Measurements from ENCODE around the gene PDE3A. TPM values are rescaled to one million over a fixed set of nuclear protein-coding genes. Genes with fewer than 3 reads are reported as not detected.

PDE3A gene
- total RNA-seq, 6 experiments from 2014 or later: 0.79 to 2.4 (median 1.3) TPM

DNA sequence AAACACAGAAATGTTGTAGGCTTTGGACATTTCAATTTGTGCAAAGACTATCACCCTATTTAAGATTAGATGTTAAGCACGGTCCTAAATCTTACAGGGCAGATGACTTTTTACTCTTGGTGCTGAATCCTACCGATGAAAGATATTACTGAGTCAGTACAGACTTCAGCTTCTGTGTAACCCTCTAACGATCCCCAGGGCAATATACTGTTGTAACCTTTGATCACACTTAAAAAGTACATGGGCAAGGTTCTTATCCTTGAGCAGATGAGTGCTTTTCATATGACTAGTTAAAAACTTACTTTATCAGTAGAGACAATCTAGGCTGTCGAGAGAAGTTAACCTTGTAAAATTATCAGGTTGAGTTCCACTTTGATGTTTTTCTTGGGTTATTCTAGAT lies 22.5 kb downstream of the PDE3A start:
- DNase-seq (no peak), ATAC-seq (no peak)
- Histone ChIP-seq H3K27me3 (no peaks in the 10 kb centered on the region), H3K27ac (no peak overlapping the region), H3K4me3 (no peak overlapping the region), H3K36me3 (no peaks in the 10 kb centered on the region), H3K9me3 (no peaks in the 10 kb centered on the region), H3K4me1 (no peaks in the 10 kb centered on the region)
- TF ChIP-seq POLR2A (IDR thresholded peaks at IDR 0.05) (no peak), CTCF (IDR thresholded peaks at IDR 0.05) (no peak)
- intact Hi-C loops (cut with DNase I): no loop called here
- 49% methylated on average over 4 of the region's 4 CpGs for WGBS (ENCODE audit: insufficient coverage, low coverage, low lambda C conversion rate, missing lambda C conversion rate)

DNA sequence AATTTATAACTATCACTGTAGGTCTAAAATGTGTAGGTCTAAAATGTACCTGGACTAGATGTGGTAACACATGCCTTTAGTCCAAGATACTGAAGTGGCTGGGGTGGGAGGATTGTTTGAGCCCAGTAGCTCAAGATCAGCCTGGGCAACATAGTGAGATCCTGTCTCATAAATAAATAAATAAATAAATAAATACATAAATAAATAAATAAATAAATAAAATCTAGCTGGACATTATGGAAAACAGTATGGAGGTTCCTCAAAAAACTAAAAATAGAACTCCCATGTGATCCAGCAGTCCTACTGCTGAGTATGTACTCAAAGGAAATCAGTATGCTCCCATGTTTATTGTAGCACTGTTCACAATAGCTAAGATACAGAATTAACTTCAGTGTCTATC lies 24.0 kb downstream of the PDE3A start:
- DNase-seq (no peak), ATAC-seq (no peak)
- Histone ChIP-seq H3K4me1 (no peaks in the 10 kb centered on the region), H3K4me3 (no peak overlapping the region), H3K36me3 (no peaks in the 10 kb centered on the region), H3K27ac (no peak overlapping the region), H3K27me3 (no peaks in the 10 kb centered on the region), H3K9me3 (no peaks in the 10 kb centered on the region)
- no peak for TF ChIP-seq POLR2A (IDR thresholded peaks at IDR 0.05)
- TF ChIP-seq CTCF (IDR thresholded peaks at IDR 0.05): no peak
- intact Hi-C loops (cut with DNase I): no loop called here

GRCh38 chr12:20393707-20394106 lies 25.4 kb downstream of the PDE3A start:
- WGBS (ENCODE audit: insufficient coverage, low coverage, low lambda C conversion rate, missing lambda C conversion rate): 56% methylated on average over 5 of the region's 5 CpGs
- H3K27me3 ChIP-seq: no peaks in the 10 kb centered on the region
- DNase-seq (no peak), ATAC-seq (no peak)
- H3K9me3 ChIP-seq: no peaks in the 10 kb centered on the region
- no peak for TF ChIP-seq POLR2A (IDR thresholded peaks at IDR 0.05)
- no peak for TF ChIP-seq CTCF (IDR thresholded peaks at IDR 0.05)
- H3K4me3 ChIP-seq: no peak overlapping the region
- H3K4me1 ChIP-seq: no peaks in the 10 kb centered on the region
- intact Hi-C loops (cut with DNase I): no loop called here
- H3K27ac ChIP-seq: no peak overlapping the region
- H3K36me3 ChIP-seq: no peaks in the 10 kb centered on the region

GRCh38 chr12:20395791-20396550 lies 27.6 kb downstream of the PDE3A start:
- DNase-seq (no peak), ATAC-seq (no peak)
- no peak overlapping the region for H3K4me3 ChIP-seq
- H3K27me3 ChIP-seq: no peaks in the 10 kb centered on the region
- intact Hi-C loops (cut with DNase I): no loop called here
- no peaks in the 10 kb centered on the region for H3K9me3 ChIP-seq
- H3K36me3 ChIP-seq: no peaks in the 10 kb centered on the region
- WGBS (ENCODE audit: insufficient coverage, low coverage, low lambda C conversion rate, missing lambda C conversion rate): 90% methylated on average over 6 of the region's 6 CpGs
- no peak overlapping the region for H3K27ac ChIP-seq
- no peaks in the 10 kb centered on the region for H3K4me1 ChIP-seq
- TF ChIP-seq POLR2A (IDR thresholded peaks at IDR 0.05) (no peak), CTCF (IDR thresholded peaks at IDR 0.05) (no peak)

DNA sequence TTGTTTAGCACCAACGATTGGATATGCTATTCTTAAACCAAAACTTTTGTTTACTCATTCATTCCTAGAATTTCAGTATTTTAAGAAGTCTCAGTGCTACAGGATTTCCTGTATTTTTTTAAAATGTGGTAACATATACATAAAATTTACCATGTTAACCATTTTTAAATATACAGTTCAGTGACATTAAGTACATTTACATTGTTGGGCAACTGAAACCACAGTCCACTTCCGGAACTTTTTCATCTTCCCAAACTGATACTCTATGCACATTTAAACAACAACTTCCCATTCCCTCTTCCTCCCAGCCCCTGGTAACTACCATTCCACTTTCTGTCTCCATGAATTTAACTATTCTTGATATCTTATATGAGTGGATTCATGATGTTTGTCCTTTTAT lies 30.3 kb downstream of the PDE3A start:
- ATAC-seq: no peak
- intact Hi-C loops (cut with DNase I): no loop called here
- DNase-seq: no peak
- TF ChIP-seq POLR2A (IDR thresholded peaks at IDR 0.05) (no peak), CTCF (IDR thresholded peaks at IDR 0.05) (no peak)
- whole genome bisulfite sequencing (ENCODE audit: insufficient coverage, low coverage, low lambda C conversion rate, missing lambda C conversion rate): 44% methylated on average over 2 of the region's 2 CpGs
- H3K27me3 ChIP-seq: no peaks in the 10 kb centered on the region
- H3K27ac ChIP-seq: no peak overlapping the region
- H3K4me1 ChIP-seq: no peaks in the 10 kb centered on the region
- H3K9me3 ChIP-seq: no peaks in the 10 kb centered on the region
- no peak overlapping the region for H3K4me3 ChIP-seq
- no peaks in the 10 kb centered on the region for H3K36me3 ChIP-seq
